Measurements from ENCODE around the gene TSR1.

GRCh38 chr17:2372681-2373080 is 36.4 kb upstream of the TSR1 start:
- TF ChIP-seq, protein P1, sequence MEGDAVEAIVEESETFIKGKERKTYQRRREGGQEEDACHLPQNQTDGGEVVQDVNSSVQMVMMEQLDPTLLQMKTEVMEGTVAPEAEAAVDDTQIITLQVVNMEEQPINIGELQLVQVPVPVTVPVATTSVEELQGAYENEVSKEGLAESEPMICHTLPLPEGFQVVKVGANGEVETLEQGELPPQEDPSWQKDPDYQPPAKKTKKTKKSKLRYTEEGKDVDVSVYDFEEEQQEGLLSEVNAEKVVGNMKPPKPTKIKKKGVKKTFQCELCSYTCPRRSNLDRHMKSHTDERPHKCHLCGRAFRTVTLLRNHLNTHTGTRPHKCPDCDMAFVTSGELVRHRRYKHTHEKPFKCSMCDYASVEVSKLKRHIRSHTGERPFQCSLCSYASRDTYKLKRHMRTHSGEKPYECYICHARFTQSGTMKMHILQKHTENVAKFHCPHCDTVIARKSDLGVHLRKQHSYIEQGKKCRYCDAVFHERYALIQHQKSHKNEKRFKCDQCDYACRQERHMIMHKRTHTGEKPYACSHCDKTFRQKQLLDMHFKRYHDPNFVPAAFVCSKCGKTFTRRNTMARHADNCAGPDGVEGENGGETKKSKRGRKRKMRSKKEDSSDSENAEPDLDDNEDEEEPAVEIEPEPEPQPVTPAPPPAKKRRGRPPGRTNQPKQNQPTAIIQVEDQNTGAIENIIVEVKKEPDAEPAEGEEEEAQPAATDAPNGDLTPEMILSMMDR (IDR thresholded peaks at IDR 0.05; ENCODE audit: borderline replicate concordance, extremely low read depth, low read length, poor library complexity, severe bottlenecking), result no peak
- TF ChIP-seq EZH2 (IDR thresholded peaks at IDR 0.05; ENCODE audit: borderline replicate concordance, low read depth, low read length, severe bottlenecking), result no peak

All from DND-41 (cell line).